ENCODE data around the gene ESR1.
"Not testable (repeated sequence)": the region's sequence is repeated elsewhere in the genome, so short reads cannot be mapped to it uniquely, and the experiment has no call there.

The ESR1 gene

GRCh38 chr6:151813858-151814257 is 6.4 kb downstream of the ESR1 start:
- no peak for DNase-seq (ENCODE audit: low spot score)
- FAIRE-seq = no peak

GRCh38 chr6:151814614-151815013 is 7.1 kb downstream of the ESR1 start:
- FAIRE-seq (no peak), DNase-seq (ENCODE audit: low spot score) (no peak)

GRCh38 chr6:151822252-151823111 is 15.0 kb downstream of the ESR1 start:
- DNase-seq (ENCODE audit: low spot score) (no peak), FAIRE-seq (no peak)

- DNase-seq (ENCODE audit: low spot score) (no peak), FAIRE-seq (no peak)
Measured at GRCh38 chr6:151826517-151827142, 19.1 kb downstream of the ESR1 start.

- no peak for DNase-seq (ENCODE audit: low spot score)
- FAIRE-seq = no peak
Measured at GRCh38 chr6:151832710-151833109, 25.2 kb downstream of the ESR1 start.

- FAIRE-seq = no peak
Measured at GRCh38 chr6:151835396-151835795, 27.9 kb downstream of the ESR1 start.

GRCh38 chr6:151837223-151837622 is 29.7 kb downstream of the ESR1 start:
- FAIRE-seq (no peak), DNase-seq (ENCODE audit: low spot score) (no peak)

More at GRCh38 chr6:151835396-151835795, 27.9 kb downstream of the ESR1 start:
- no peak for DNase-seq (ENCODE audit: low spot score)

- DNase-seq (ENCODE audit: low spot score) = no peak
- FAIRE-seq = no peak
Measured at GRCh38 chr6:151842816-151843215, 35.3 kb downstream of the ESR1 start.

GRCh38 chr6:151847064-151847463 is 39.6 kb downstream of the ESR1 start:
- no peak for FAIRE-seq

GRCh38 chr6:151850479-151851003 is 43.1 kb downstream of the ESR1 start:
- no peak for DNase-seq (ENCODE audit: low spot score)
- FAIRE-seq = no peak

More at GRCh38 chr6:151847064-151847463, 39.6 kb downstream of the ESR1 start:
- no peak for DNase-seq (ENCODE audit: low spot score)

- FAIRE-seq (no peak), DNase-seq (ENCODE audit: low spot score) (no peak)
Measured at GRCh38 chr6:151858294-151858693, 50.8 kb downstream of the ESR1 start.

GRCh38 chr6:151862461-151862860 is 55.0 kb downstream of the ESR1 start:
- no peak for DNase-seq (ENCODE audit: low spot score)

GRCh38 chr6:151867361-151867869 is 59.9 kb downstream of the ESR1 start:
- FAIRE-seq; DNase-seq (ENCODE audit: low spot score): not testable (repeated sequence)

More at GRCh38 chr6:151862461-151862860, 55.0 kb downstream of the ESR1 start:
- no peak for FAIRE-seq

GRCh38 chr6:151869345-151869744 is 61.9 kb downstream of the ESR1 start:
- FAIRE-seq = no peak
- DNase-seq (ENCODE audit: low spot score) = no peak

- DNase-seq (ENCODE audit: low spot score) (no peak), FAIRE-seq (no peak)
Measured at GRCh38 chr6:151869787-151870186, 62.3 kb downstream of the ESR1 start.

GRCh38 chr6:151870375-151870774 is 62.9 kb downstream of the ESR1 start:
- FAIRE-seq = no peak

GRCh38 chr6:151875524-151875923 is 68.0 kb downstream of the ESR1 start:
- no peak for DNase-seq (ENCODE audit: low spot score)
- FAIRE-seq = no peak

More at GRCh38 chr6:151870375-151870774, 62.9 kb downstream of the ESR1 start:
- DNase-seq (ENCODE audit: low spot score) = no peak

GRCh38 chr6:151876122-151876521 is 68.6 kb downstream of the ESR1 start:
- FAIRE-seq = no peak
- DNase-seq (ENCODE audit: low spot score) = no peak

- no peak for FAIRE-seq
Measured at GRCh38 chr6:151877458-151877857, 70.0 kb downstream of the ESR1 start.

GRCh38 chr6:151881231-151881630 is 73.7 kb downstream of the ESR1 start:
- no peak for DNase-seq (ENCODE audit: low spot score)
- FAIRE-seq = no peak

More at GRCh38 chr6:151877458-151877857, 70.0 kb downstream of the ESR1 start:
- DNase-seq (ENCODE audit: low spot score) = no peak

GRCh38 chr6:151882206-151882605 is 74.7 kb downstream of the ESR1 start:
- no peak for FAIRE-seq

GRCh38 chr6:151885234-151885633 is 77.8 kb downstream of the ESR1 start:
- FAIRE-seq (no peak), DNase-seq (ENCODE audit: low spot score) (no peak)

More at GRCh38 chr6:151882206-151882605, 74.7 kb downstream of the ESR1 start:
- no peak for DNase-seq (ENCODE audit: low spot score)
